HepG2 (cell line): ENCODE data around the gene TRIM25. TPM values are rescaled to one million over a fixed set of nuclear protein-coding genes. Genes with fewer than 3 reads are reported as not detected.

Source experiments
- microRNA counts: library from miRNA; unstranded; fragments of <30 nt; microRNA quantifications from one replicate; lab custom pipeline; 2015
- polyA plus RNA-seq, 8 experiments: library from polyadenylated mRNA; depleted of rRNA in 3 of 8; stranded (reverse) in 7 of 8; unstranded in 1 of 8; fragments of >200 nt; fragmentation: Illumina TruSeq in 4 of 8; extraction: Trizol in 4 of 8; gene quantifications; 2 replicates each; pipeline versions ENCODE4 v1.2.1 to v1.2.3, GENCODE V29; 2011 to 2016; ENCODE audit warnings: low read depth in 4 of 8, missing spikeins in 1 of 8, mixed read lengths in 1 of 8; ENCODE audit not compliant: insufficient read depth in 1 of 8
- small RNA-seq, 3 experiments: library from RNA; depleted of rRNA; stranded (forward); fragments of <200 nt; gene quantifications; one replicate each; pipeline ENCODE3, GENCODE V24; 2012; ENCODE audit warnings: low read depth in 2 of 3, low replicate concordance in 1 of 3; ENCODE audit not compliant: insufficient read length in 3 of 3, insufficient read depth in 2 of 3
- total RNA-seq, 5 experiments: library from RNA; depleted of rRNA; stranded (reverse); fragments of >200 nt; fragmentation: Illumina TruSeq; extraction: Trizol; gene quantifications; 2 replicates each; pipeline ENCODE4 v1.2.3, GENCODE V29; 2016; ENCODE audit warnings: low read depth in 1 of 5

The TRIM25 gene
- total and polyA plus RNA-seq, 2 of the 13 experiments (the other 11 are each of a cell fraction or from before 2014, with no cell fraction given) = 30.8 to 42.2 TPM

MicroRNA genes within 50 kb of the gene (microRNA counts, 767-probe panel; counts per million panel counts)
- microRNA hsa-miR-3614-5p (lab: Ali Mortazavi, UCI) = not detected

Small RNAs within 50 kb of the gene (small RNA-seq; reads per million reads assigned to genes)
- gene AC015912.2 = 0 reads per million in 3 experiments
- gene RNU6-1158P = 0 reads per million in 3 experiments

Other genes starting within 250 kb of the TRIM25 start
- 0.62 and 0.86 TPM in 2 replicates for gene C17orf67, start 80.1 kb downstream of the TRIM25 start, total RNA-seq (2016; rRNA removed; fragmentation: Illumina TruSeq; extraction: Trizol)
- 0.35 and 0.41 TPM in 2 replicates for gene C17orf67, start 80.1 kb downstream of the TRIM25 start, polyA plus RNA-seq (2011; rRNA removed)
- 3.2 and 5.3 TPM in 2 replicates for gene DGKE, start 79.9 kb downstream of the TRIM25 start, total RNA-seq (2016; rRNA removed; fragmentation: Illumina TruSeq; extraction: Trizol)
- gene DGKE, start 79.9 kb downstream of the TRIM25 start, polyA plus RNA-seq (2011; rRNA removed) = 3.2 and 3.3 TPM in 2 replicates
- gene COIL, start 47.0 kb upstream of the TRIM25 start, total RNA-seq (2016; rRNA removed; fragmentation: Illumina TruSeq; extraction: Trizol) = 29.4 and 39.0 TPM in 2 replicates
- gene COIL, start 47.0 kb upstream of the TRIM25 start, polyA plus RNA-seq (2011; rRNA removed) = 5.7 and 8.1 TPM in 2 replicates
- gene SCPEP1, start 64.1 kb upstream of the TRIM25 start, total RNA-seq (2016; rRNA removed; fragmentation: Illumina TruSeq; extraction: Trizol) = 12.3 and 27.3 TPM in 2 replicates
- 20.9 and 24.3 TPM in 2 replicates for gene SCPEP1, start 64.1 kb upstream of the TRIM25 start, polyA plus RNA-seq (2011; rRNA removed)
- gene AKAP1, start 171.2 kb upstream of the TRIM25 start, total RNA-seq (2016; rRNA removed; fragmentation: Illumina TruSeq; extraction: Trizol) = 46.4 and 101 TPM in 2 replicates
- 131 and 136 TPM in 2 replicates for gene AKAP1, start 171.2 kb upstream of the TRIM25 start, polyA plus RNA-seq (2011; rRNA removed)